Esophagus squamous epithelium (tissue), 5 donors: Measurements from ENCODE around the gene THAP4. TPM values are rescaled to one million over a fixed set of nuclear protein-coding genes. Genes with fewer than 3 reads are reported as not detected.

ENCODE experiments used
- DNase-seq: peaks from one replicate; lab custom pipeline; 2025; lab: John Stamatoyannopoulos, UW
- H3K27ac ChIP-seq, 4 donors: fragments of 200-600 bp; sonication (generic); one replicate each; pipeline ENCODE4 v1.5.1; 2016 to 2019; ENCODE audit warnings: mild to moderate bottlenecking in 1 of 4
- H3K27me3 ChIP-seq, 4 donors: fragments of 200-600 bp; sonication (generic); 1 replicate in 3 of 4; 2 replicates in 1 of 4; pipeline versions ENCODE4 v1.5.1 to v1.6.0; 2017 to 2021; ENCODE audit warnings: antibody characterized with exemption in 1 of 4
- H3K36me3 ChIP-seq, 3 donors: fragments of 200-600 bp; sonication (generic); one replicate each; pipeline ENCODE4 v1.5.1; 2016 to 2019
- H3K4me1 ChIP-seq, 3 donors: fragments of 200-600 bp; sonication (generic); one replicate each; pipeline ENCODE4 v1.5.1; 2017 to 2019
- H3K4me3 ChIP-seq, 4 donors: fragments of 200-600 bp; sonication (generic); 1 replicate in 3 of 4; 2 replicates in 1 of 4; pipeline ENCODE4 v1.5.1; 2016 to 2019; ENCODE audit warnings: mild to moderate bottlenecking in 2 of 4, moderate library complexity in 1 of 4
- H3K9me3 ChIP-seq, 3 donors: fragments of 200-600 bp; sonication (generic); one replicate each; pipeline ENCODE4 v1.5.1; 2016 to 2019
- POLR2A ChIP-seq, 4 donors: fragments of 450-650 bp; IDR thresholded peaks; one replicate each; pipeline ENCODE4 v1.6.1; 2017; ENCODE audit warnings: antibody characterized with exemption in 4 of 4, mild to moderate bottlenecking in 4 of 4, moderate library complexity in 3 of 4
- WGBS, 2 donors: methylation state at CpG; one replicate each; pipeline ENCODE4 v1.1.5; 2018; 5-methylcytosine and 5-hydroxymethylcytosine counted together
- intact Hi-C: fragments of 100-400 bp; cut with DNase I; formaldehyde crosslinking; loops from one replicate; pipeline ENCODE4 v1.15.0; 2022
- small RNA-seq, 4 donors: library from RNA; depleted of rRNA; stranded (forward); fragments of <200 nt; gene quantifications; one replicate each; pipeline ENCODE3, GENCODE V24; 2016
- total RNA-seq, 4 donors: library from RNA; depleted of rRNA; stranded (reverse); fragments of >200 nt; gene quantifications; one replicate each; pipeline ENCODE4 v1.1.0, GENCODE V29; 2016
- TF ChIP-seq, protein P1 (sequence below), 6 experiments: fragments of 450-650 bp in 4 of 6; fragments of 200-600 bp in 2 of 6; sonication (generic) in 2 of 6; IDR thresholded peaks; one replicate each; pipeline ENCODE4 v1.5.1; 2016 to 2019; ENCODE audit warnings: antibody characterized with exemption in 6 of 6, mild to moderate bottlenecking in 4 of 6, moderate library complexity in 4 of 6
- donor health status: DM: yes; HTN: yes; CAD: no.

THAP4 gene
- total RNA-seq, 4 donors from 2014 or later = 40.7 to 53.2 (median 46.4) TPM

DNA sequence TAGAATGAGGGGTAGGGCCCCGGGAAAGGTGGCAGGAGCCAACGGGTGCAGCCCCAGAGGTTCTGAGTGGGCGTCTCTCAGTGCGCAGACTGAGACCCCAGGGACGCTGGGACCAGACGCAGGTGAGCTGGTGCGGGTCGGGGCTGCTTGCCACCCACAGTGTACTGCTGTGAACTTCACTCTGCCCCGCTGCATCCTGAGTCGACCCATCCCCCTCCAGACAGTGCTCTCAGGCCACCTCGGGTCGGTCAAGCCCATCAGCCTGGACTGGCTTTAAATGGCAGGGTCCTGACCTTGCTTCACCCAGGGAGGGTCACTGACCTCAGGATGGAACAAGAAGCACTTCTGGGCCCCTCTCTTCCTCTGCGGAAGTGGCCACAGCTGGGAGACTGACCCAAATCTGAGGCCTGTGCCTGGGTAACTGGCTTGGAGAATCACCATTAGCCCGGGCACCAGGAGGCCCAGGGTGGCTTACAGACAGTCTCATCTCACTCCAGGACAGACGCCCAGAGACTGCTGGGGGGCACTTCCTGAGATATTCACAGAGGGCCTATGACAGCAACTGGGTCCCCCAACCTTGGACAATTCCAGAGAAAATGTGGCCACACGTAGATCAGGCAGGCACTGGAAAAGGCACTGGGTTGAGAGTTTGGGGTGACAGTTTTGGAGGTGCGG lies 102.1 kb downstream of the THAP4 start:
- intact Hi-C loops = no loop called here
- no peak for DNase-seq
- Histone ChIP-seq H3K9me3 (no peaks in the 10 kb centered on the region), H3K4me3 (no peak overlapping the region), H3K27ac (no peak overlapping the region), H3K36me3 (no peaks in the 10 kb centered on the region), H3K4me1 (no peaks in the 10 kb centered on the region), H3K27me3 (peaks cover 0 to 22% (median 0%) of the 10 kb centered on the region in 4 donors)
- 76 to 90% methylated on average over 7 to 11 of the region's 17 CpGs for WGBS, 2 donors
- TF ChIP-seq, protein P1, sequence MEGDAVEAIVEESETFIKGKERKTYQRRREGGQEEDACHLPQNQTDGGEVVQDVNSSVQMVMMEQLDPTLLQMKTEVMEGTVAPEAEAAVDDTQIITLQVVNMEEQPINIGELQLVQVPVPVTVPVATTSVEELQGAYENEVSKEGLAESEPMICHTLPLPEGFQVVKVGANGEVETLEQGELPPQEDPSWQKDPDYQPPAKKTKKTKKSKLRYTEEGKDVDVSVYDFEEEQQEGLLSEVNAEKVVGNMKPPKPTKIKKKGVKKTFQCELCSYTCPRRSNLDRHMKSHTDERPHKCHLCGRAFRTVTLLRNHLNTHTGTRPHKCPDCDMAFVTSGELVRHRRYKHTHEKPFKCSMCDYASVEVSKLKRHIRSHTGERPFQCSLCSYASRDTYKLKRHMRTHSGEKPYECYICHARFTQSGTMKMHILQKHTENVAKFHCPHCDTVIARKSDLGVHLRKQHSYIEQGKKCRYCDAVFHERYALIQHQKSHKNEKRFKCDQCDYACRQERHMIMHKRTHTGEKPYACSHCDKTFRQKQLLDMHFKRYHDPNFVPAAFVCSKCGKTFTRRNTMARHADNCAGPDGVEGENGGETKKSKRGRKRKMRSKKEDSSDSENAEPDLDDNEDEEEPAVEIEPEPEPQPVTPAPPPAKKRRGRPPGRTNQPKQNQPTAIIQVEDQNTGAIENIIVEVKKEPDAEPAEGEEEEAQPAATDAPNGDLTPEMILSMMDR (IDR thresholded peaks at IDR 0.05) = no peak
- no peak for TF ChIP-seq POLR2A (IDR thresholded peaks at IDR 0.05)

Small RNA genes lying within 50 kb of the gene (small RNA-seq; reads per million reads assigned to genes)
- 0 reads per million in 4 donors for gene RNA5SP122

Other genes starting within 250 kb of the THAP4 start
- 100 to 1,000 TPM; 137 to 156 (median 140) TPM for gene STK25, start 128.6 kb downstream of the THAP4 start, total RNA-seq
- gene BOK, start 78.4 kb downstream of the THAP4 start, total RNA-seq = 10 to 100 TPM; 35.5 to 57.1 (median 51.2) TPM
- 10 to 100 TPM; 33.0 to 60.9 (median 45.6) TPM for gene ATG4B, start 535 bp upstream of the THAP4 start, total RNA-seq
- gene DTYMK, start 49.7 kb upstream of the THAP4 start, total RNA-seq = 10 to 100 TPM; 14.6 to 40.3 (median 21.9) TPM
- gene ING5, start 64.9 kb upstream of the THAP4 start, total RNA-seq = 10 to 100 TPM; 10.4 to 39.3 (median 18.8) TPM
- gene D2HGDH, start 97.5 kb upstream of the THAP4 start, total RNA-seq = 10 to 100 TPM; 16.9 to 33.4 (median 23.6) TPM
- gene GAL3ST2, start 139.7 kb upstream of the THAP4 start, total RNA-seq = under 1 TPM in 1 of 4 donors, not detected in 3; 0.38 TPM
- gene NEU4, start 172.0 kb upstream of the THAP4 start, total RNA-seq = not detected
- gene PDCD1, start 221.7 kb upstream of the THAP4 start, total RNA-seq = 1 to 10 TPM; 1.2 to 2.5 (median 1.5) TPM
- under 1 TPM in 2 of 4 donors, not detected in 2; 0.12 to 0.19 TPM for gene RTP5, start 232.6 kb upstream of the THAP4 start, total RNA-seq